Left renal pelvis (tissue), 4 donors: ENCODE results near the gene IDUA. TPM values are rescaled to one million over a fixed set of nuclear protein-coding genes. Genes with fewer than 3 reads are reported as not detected.
"Not testable (repeated sequence)": the region's sequence is repeated elsewhere in the genome, so short reads cannot be mapped to it uniquely, and the experiment has no call there.

Experiments
- DNase-seq, 4 donors: peaks; one replicate each; pipeline ENCODE4 v3.0.0-alpha.2; 2013; ENCODE audit warnings: low read depth in 4 of 4, low spot score in 3 of 4
- polyA plus RNA-seq, 4 donors: library from polyadenylated mRNA; unstranded; fragments of 120-200 nt; gene quantifications; one replicate each; pipeline ENCODE4 v1.2.1, GENCODE V29; 2013; ENCODE audit not compliant: insufficient read length in 4 of 4

Gene IDUA
- polyA plus RNA-seq, 4 donors: 12.9 to 20.5 (median 15.8) TPM

GRCh38 chr4:966266-967112 is 20.4 kb upstream of the IDUA start:
- no peak for DNase-seq

- DNase-seq: no peak
These were observed 19.4 kb upstream of the IDUA start for GRCh38 chr4:967113-968104.

GRCh38 chr4:968221-968620 is 18.6 kb upstream of the IDUA start:
- no peak for DNase-seq

- no peak for DNase-seq
These were observed 18.0 kb upstream of the IDUA start for GRCh38 chr4:968621-969394.

GRCh38 chr4:970046-970745 is 16.6 kb upstream of the IDUA start:
- DNase-seq: no peak

GRCh38 chr4:970854-971520 is 15.9 kb upstream of the IDUA start:
- no peak for DNase-seq

- DNase-seq: no peak
These were observed 15.0 kb upstream of the IDUA start for GRCh38 chr4:971666-972500.

- DNase-seq: no peak
These were observed 14.0 kb upstream of the IDUA start for GRCh38 chr4:972651-973424.

- no peak for DNase-seq
These were observed 13.1 kb upstream of the IDUA start, which contains the start of gene DGKQ for GRCh38 chr4:973431-974397. DGKQ (minus strand) TSS chr4:973569; CDS start chr4:973482, 87 bp downstream.

GRCh38 chr4:974668-975067 is 12.2 kb upstream of the IDUA start:
- DNase-seq: no peak

- DNase-seq: not testable (repeated sequence)
These were observed 10.8 kb upstream of the IDUA start for GRCh38 chr4:976016-976415.

- no peak for DNase-seq
These were observed 7.7 kb upstream of the IDUA start for GRCh38 chr4:978957-979701.

- no peak for DNase-seq
These were observed 4.6 kb upstream of the IDUA start for GRCh38 chr4:982291-982690.

- DNase-seq: no peak
These were observed 4.0 kb upstream of the IDUA start for GRCh38 chr4:982814-983213.

- DNase-seq: no peak
These were observed 2.3 kb upstream of the IDUA start for GRCh38 chr4:984336-985054.
